ENCODE data around the gene SRPK2.

Gene SRPK2

GRCh38 chr7:105154084-105154483 is 234.6 kb downstream of the SRPK2 start:
- no peak overlapping the region for H3K4me3 ChIP-seq
- DNase-seq (ENCODE audit: low spot score): no peak
- no peak overlapping the region for H3K27ac ChIP-seq
- TF ChIP-seq CTCF (IDR thresholded peaks at IDR 0.05): no peak

GRCh38 chr7:105153531-105153930 is 235.2 kb downstream of the SRPK2 start:
- DNase-seq (ENCODE audit: low spot score): no peak
- no peak overlapping the region for H3K4me3 ChIP-seq
- no peak for TF ChIP-seq CTCF (IDR thresholded peaks at IDR 0.05)
- H3K27ac ChIP-seq: no peak overlapping the region

DNA sequence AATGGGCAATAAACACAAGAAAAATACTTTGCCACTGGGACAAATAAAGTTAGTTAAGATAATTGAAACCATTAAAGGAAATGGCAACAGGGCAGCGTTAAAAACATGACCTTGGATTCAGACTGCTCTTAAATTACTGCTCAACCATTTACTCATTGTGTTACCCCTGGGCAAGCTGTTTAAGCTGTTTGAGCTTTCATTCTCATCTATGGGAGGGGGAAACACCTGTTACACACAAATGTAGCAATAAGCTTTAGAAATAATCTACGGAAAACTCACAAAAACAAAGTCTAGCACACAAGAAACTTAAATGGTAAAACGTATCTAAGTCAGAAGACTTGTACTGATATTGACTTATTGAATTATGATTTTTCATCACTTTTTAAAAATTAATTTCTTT is 237.6 kb downstream of the SRPK2 start:
- TF ChIP-seq CTCF (IDR thresholded peaks at IDR 0.05): no peak
- Histone ChIP-seq H3K27ac (no peak overlapping the region), H3K4me3 (no peak overlapping the region)
- no peak for DNase-seq (ENCODE audit: low spot score)

DNA sequence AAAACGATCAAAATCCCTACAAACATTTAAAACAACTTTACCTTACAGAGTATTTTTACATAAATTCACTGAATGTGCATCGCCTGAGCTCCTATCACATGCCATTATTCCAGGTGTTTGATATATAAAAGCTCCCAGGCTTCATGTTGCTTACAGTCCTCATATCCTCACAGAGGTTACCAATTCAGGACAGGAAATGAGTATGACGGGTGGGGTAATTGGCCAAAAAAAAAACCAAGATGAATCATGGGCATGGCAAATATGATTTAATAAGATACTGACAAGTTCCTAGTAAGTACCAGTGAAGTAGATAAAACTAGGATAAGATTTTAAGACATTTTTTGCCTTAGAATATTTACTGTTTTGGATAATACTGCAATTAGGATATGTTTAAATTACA is 238.9 kb downstream of the SRPK2 start:
- Histone ChIP-seq H3K4me3 (no peak overlapping the region), H3K27ac (no peak overlapping the region)
- DNase-seq (ENCODE audit: low spot score): no peak
- TF ChIP-seq CTCF (IDR thresholded peaks at IDR 0.05): no peak

DNA sequence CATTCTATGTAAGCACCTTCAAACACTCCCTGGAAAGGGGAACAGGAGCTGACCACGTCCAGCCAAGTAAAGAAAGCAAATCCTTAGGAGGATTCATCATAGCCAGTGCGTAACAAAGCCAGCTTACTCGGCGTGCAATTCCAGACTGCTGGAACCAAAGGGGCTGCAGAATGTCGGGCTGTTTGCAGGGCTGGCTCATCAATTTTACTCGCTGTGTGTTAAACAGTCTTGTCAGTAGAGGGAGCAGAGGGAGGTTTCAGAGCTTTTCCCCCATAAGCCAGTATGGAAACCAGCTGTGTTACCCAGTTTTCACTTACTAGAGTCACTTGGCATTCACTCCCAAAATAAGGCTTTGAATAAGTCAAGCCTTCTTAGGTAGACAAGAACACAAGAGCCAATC is 247.7 kb downstream of the SRPK2 start:
- H3K4me3 ChIP-seq: no peak overlapping the region
- TF ChIP-seq CTCF (IDR thresholded peaks at IDR 0.05): no peak
- no peak overlapping the region for H3K27ac ChIP-seq
- DNase-seq (ENCODE audit: low spot score): no peak

DNA sequence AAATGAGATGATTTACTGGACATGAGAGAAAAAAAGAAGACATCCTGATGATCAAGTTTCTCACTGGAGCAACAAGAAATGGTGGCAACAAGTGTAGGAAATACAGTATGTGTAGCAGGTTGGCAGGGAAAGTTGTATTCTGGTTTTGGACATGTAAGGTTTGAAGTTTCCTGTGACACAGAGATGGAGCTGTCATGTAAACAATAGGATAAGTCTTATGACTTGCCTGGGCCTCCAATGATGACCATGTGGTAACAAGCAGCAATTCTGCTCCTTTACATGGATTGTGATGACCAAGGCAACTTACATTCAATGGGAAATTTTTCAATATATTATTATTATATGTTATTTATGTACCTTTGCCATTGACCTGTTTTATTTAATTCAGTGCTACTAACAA is 249.3 kb downstream of the SRPK2 start:
- TF ChIP-seq CTCF (IDR thresholded peaks at IDR 0.05): no peak
- DNase-seq (ENCODE audit: low spot score): no peak
- Histone ChIP-seq H3K27ac (no peak overlapping the region), H3K4me3 (no peak overlapping the region)

GRCh38 chr7:105137898-105138297 is 250.8 kb downstream of the SRPK2 start:
- Histone ChIP-seq H3K4me3 (no peak overlapping the region), H3K27ac (no peak overlapping the region)
- no peak for DNase-seq (ENCODE audit: low spot score)
- TF ChIP-seq CTCF (IDR thresholded peaks at IDR 0.05): no peak

Measured in coronary artery (tissue), 2 donors.